SH-SY5Y (cell line): Measurements from ENCODE around the gene AIFM3.

Experiments used
- GATA2 ChIP-seq: IDR thresholded peaks from 2 replicates; pipeline ENCODE4 v1.6.1; 2011; ENCODE audit warnings: mild to moderate bottlenecking, low read depth, low read length
- GATA3 ChIP-seq: IDR thresholded peaks from 2 replicates; pipeline ENCODE4 v1.6.1; 2011; ENCODE audit warnings: low read depth, mild to moderate bottlenecking, low read length, moderate library complexity

GRCh38 chr22:20940904-20941385 is 26.1 kb upstream of the AIFM3 start:
- TF ChIP-seq GATA2, result no peak
- TF ChIP-seq GATA3, result no peak
